GM19372 (cell line): ENCODE results near the gene CDC73.
"Not testable (repeated sequence)": the region's sequence is repeated elsewhere in the genome, so short reads cannot be mapped to it uniquely, and the experiment has no call there.

Source experiments
- ATAC-seq: cut with Tn5 transposase; IDR thresholded peaks from one replicate; pipeline ENCODE4 v1.9.1; 2021; ENCODE audit warnings: mild to moderate bottlenecking, low read depth, moderate library complexity; ENCODE audit not compliant: unreplicated experiment

CDC73 gene

DNA sequence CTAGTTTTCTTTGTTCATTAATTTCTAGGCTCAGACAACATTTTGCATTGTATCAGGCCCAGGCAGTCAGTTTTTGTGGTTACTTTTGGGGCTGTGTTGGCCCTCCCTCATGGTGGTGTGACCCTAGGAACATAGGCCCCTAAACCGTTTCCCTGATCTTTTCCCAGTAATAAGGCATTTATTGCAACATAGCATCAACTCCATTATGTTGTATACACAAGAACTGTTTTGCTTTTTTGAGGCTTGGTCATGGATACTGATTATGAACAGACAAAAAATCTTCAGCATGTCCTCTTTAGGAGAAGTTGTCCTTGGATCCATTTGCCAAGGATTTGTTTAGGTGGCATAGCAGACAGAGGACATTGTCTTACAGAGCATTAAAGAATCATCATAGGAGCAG, 54.3 kb downstream of the CDC73 start:
- ATAC-seq, result no peak

DNA sequence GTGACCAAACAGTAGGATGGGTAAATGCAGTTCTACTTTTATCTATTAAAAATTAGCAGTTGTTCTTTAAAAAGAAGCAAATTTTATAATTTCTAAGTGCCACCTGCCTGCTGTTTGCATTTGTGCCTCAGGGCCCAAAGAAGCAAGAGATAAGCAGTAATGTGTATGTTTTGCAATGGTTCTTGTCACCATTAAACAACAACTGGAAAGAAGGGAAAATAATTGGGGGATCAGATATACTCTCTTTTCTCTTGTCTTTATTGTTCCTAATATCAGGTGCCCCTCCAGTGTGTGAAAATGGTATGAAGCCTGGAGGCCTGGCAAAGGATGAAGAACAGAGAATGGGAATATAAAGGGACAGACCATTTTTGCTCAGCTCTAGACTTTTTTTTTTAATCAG, 55.0 kb downstream of the CDC73 start:
- no peak for ATAC-seq

- ATAC-seq, result no peak
Observed at GRCh38 chr1:193179094-193179493, 57.3 kb downstream of the CDC73 start.

- ATAC-seq, result no peak
Observed at GRCh38 chr1:193181536-193181935, 59.7 kb downstream of the CDC73 start.

DNA sequence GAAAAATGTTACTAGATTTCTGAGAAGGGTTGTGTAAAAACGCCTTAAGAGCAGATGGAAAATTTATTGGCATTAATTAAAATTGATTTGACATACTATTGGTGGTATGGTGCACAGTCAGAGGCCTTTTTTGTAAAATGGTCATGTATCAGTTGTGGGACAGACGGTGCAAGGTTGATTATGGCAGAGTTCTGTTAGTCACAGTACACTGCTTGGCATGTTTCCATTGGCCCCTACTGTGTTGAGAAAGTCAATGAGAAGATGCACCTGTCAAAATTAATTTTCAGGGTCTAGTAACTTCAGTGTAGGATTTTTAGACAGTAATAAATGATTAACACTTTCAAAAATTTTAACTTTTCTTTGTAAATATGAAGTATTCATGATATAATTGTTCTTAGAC, 60.2 kb downstream of the CDC73 start:
- ATAC-seq, result no peak

- ATAC-seq, result no peak
Observed at GRCh38 chr1:193183019-193183627, 61.3 kb downstream of the CDC73 start.

GRCh38 chr1:193184776-193185175, 62.9 kb downstream of the CDC73 start:
- no peak for ATAC-seq

DNA sequence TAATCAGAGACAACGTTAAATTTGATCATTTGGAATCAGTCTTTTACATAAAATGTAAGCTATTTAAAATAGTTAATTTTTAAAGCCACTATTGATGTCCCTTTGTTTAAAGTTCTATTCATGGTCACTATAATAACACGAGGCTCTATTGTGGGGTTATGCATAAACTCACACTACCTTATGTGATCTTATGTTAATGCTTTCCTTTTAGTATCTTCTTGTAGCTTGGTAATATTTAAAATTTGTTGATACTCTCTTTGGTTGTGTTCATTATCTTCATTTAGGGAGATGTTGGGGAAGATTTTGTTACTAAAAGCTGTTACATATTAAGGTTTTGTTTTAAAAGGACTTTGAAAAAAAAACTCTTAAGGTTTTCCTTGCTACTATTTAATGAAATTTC, 63.4 kb downstream of the CDC73 start:
- ATAC-seq, result no peak

GRCh38 chr1:193185901-193186731, 64.3 kb downstream of the CDC73 start, which contains the start of gene B3GALT2:
Gene B3GALT2, minus strand, starts transcription at chr1:193186613. Its CDS starts 5,051 bp downstream, at chr1:193181562.
- ATAC-seq, result no peak

- no peak for ATAC-seq
Observed at GRCh38 chr1:193187114-193187513, 65.3 kb downstream of the CDC73 start.

DNA sequence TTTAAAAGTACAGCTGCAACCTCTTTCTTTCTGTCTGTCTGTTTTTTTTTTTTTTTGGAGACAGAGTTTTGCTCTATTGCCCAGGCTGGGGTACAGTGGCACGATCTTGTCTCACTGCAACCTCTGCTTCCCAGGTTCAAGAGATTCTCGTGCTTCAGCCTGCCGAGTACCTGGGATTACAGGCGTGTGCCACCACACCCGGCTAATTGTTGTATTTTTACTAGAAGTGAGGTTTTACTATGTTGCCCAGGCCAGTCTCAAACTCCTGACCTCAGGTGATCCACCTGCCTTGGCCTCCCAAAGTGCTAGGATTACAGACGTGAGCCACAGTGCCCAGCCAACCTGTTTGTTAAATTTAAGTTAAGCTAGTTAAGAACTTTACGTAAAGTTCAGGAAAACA, 67.1 kb downstream of the CDC73 start:
- not testable (repeated sequence) for ATAC-seq

- ATAC-seq, result no peak
Observed at GRCh38 chr1:193189442-193190095, 67.7 kb downstream of the CDC73 start.

GRCh38 chr1:193190096-193190744, 68.4 kb downstream of the CDC73 start:
- ATAC-seq, result no peak

DNA sequence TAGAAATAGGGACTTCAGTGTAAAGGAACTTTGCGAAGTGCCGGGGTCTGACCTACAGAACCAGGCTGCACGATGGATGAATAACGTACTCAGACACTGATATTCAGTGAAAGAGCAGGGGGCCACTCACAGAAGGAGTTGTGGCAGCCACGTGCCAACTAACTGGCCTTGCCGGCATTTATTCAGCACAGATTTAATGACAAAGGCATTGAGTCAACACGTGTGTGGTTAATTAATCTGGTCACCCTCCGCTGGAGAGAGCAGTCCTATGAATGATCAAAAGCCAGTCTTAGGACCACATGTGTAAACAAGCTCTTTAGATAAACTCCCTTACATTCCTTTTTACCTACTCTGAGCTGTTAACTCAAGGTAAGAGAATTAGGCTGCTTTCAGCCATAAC, 70.8 kb downstream of the CDC73 start:
- no peak for ATAC-seq

- ATAC-seq, result no peak
Observed at GRCh38 chr1:193199940-193200339, 78.1 kb downstream of the CDC73 start.

GRCh38 chr1:193201021-193201420, 79.2 kb downstream of the CDC73 start:
- no peak for ATAC-seq

DNA sequence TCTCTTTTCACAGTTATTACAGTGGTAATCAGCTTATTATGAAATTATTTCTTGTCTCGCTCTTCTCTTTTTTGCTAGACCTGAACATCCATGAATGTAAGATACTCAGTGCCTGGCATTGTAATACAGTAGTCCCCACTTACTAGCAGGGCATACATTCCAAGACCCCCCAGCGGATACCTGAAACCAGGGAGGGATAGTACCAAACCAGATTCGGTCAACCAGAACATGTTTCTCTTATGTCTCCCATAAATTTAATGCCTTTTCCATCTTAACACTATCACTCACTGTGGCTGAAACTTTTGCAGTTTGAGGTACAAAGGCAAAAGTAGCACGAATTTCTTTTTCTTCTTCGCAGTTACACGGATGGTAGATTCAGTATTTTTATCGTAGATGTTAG, 89.2 kb downstream of the CDC73 start:
- ATAC-seq, result no peak

DNA sequence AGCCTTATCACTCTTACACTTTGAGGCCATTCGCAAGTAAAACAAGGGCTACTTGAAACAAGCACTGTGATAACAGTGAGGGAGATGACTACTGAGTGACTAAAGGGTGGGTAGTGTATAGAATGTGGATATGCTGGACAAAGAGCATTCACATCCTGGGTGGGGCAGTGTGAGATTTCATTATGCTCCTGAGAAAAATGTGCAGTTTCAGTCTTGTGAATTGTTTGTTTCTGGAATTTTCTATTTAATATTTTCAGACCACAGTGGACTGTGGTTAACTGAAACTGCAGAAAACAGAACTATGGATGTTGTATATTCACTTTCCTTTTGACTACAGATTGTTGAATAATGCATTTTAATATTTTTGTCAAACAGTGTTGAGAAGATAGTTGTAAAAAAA, 89.7 kb downstream of the CDC73 start:
- ATAC-seq, result peak; percentile 67

DNA sequence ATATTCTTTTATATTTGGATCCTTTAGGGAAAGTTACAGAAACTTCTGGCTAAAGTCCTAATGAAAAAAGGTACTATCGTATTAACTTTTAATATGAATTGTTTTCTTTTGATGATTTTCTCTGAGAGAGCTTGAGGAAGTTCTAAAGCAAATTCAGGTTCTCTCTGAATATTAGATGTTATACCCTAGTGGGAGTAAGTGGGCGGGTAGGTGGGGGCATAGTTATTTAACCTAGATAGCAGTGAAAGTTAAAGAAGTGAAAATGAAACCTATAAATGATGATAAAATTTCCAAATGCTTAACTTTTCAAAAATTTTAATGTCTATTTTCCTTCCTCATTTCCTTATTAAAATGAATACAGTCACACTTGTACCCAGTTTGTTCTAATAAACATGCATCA, 90.8 kb downstream of the CDC73 start:
- ATAC-seq, result no peak

GRCh38 chr1:193213998-193214397, 92.2 kb downstream of the CDC73 start:
- no peak for ATAC-seq

DNA sequence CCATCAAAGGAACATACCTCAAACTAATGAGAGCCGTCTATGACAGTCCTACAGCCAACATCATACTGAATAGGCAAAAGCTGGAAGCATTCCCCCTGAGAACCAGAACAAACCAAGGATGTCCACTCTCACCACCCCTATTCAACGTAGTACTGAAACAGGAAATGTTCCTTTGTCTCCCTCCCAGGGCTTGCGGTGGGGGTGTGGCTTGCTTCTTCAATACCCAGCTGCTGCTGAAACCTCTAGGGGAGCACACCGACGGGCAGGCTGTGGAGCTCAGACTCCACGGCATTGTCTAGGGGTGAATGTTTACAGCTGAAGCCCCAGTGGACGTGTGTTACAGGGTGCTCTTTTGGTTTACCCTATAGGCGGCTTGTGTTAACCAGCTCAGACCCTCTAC, 95.1 kb downstream of the CDC73 start:
- ATAC-seq, result no peak
